ENCODE data around the gene OR2T11. TPM values are rescaled to one million over a fixed set of nuclear protein-coding genes. Genes with fewer than 3 reads are reported as not detected.
"Not testable (repeated sequence)": the region's sequence is repeated elsewhere in the genome, so short reads cannot be mapped to it uniquely, and the experiment has no call there.

OR2T11 gene
- total RNA-seq, 1 donor from 2014 or later: not detected

DNA sequence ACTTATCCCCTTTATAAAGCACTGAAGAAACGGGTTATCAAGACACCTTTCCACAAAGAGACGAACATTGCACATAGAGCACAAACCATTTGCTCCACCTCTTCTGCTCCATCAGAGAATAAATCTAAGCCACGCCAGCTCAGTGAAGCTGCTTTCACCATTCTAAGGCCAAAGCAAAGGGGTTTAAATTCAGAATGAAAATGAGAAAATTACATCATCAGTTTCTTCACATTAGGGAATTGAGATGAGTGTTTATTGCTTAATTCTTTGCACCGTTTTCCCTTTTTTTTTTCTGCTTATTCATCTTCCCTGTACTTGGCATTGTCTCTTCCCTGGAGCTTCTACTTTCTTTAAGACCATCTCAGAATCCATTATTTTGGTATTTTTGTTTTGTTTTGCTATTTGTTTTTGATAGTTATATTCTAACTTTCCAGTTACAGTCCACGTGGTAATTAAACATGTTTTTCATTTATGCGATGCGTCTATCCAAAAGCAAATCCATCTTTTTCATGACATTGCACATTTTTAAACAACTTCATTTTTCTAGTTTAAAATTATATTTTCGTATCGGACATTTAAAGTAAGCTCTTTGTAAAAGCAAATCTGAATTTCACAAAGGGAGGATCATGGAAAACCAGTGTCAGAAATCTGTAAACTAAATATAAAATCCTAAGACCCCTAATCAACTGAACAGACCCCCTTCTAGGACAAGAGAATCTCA, 58.5 kb downstream of the OR2T11 start:
- H3K4me1 Mint-ChIP-seq: no peaks in the 10 kb centered on the region
- no peak for TF ChIP-seq CTCF (IDR thresholded peaks at IDR 0.05; ENCODE audit: unreplicated experiment)
- H3K9me3 Mint-ChIP-seq: peaks cover 52% of the 10 kb centered on the region
- no peak overlapping the region for H3K27ac Mint-ChIP-seq
- no peak overlapping the region for H3K4me3 Mint-ChIP-seq
- H3K27me3 Mint-ChIP-seq (ENCODE audit: low read depth): no peaks in the 10 kb centered on the region
- no peaks in the 10 kb centered on the region for H3K36me3 Mint-ChIP-seq
- DNase-seq (ENCODE audit: low spot score in 2 of 2, unreplicated experiment in 2 of 2): no peak

DNA sequence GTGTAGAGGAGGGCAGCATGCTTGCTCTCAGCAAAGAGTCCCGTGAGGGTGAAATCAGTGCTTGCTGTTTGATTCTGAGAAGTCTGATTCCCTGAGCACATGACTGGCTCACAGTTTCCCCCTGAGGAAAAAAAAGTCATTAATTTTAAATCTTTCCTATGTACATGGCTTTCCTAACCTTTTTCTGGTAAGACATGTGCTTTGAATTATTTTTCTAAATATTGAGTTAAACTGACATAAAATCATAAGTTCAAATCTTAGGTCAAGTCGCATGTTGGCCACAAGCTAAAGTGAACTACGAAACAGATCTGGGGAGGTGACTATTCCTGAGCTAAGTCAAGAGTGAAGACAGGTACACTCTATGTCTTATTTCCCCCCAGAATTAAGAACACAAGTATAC, 60.2 kb downstream of the OR2T11 start, which contains the start of gene OR2T34:
TSS of gene OR2T34 (minus strand) at position 101 of the 400 bp plus-strand sequence. CDS start at position 101, 0 bp downstream.
- H3K27ac Mint-ChIP-seq; H3K4me3 Mint-ChIP-seq; H3K4me1 Mint-ChIP-seq; H3K36me3 Mint-ChIP-seq; DNase-seq (ENCODE audit: low spot score in 2 of 2, unreplicated experiment in 2 of 2); H3K27me3 Mint-ChIP-seq (ENCODE audit: low read depth): not testable (repeated sequence)
- peaks cover 42% of the 10 kb centered on the region for H3K9me3 Mint-ChIP-seq

DNA sequence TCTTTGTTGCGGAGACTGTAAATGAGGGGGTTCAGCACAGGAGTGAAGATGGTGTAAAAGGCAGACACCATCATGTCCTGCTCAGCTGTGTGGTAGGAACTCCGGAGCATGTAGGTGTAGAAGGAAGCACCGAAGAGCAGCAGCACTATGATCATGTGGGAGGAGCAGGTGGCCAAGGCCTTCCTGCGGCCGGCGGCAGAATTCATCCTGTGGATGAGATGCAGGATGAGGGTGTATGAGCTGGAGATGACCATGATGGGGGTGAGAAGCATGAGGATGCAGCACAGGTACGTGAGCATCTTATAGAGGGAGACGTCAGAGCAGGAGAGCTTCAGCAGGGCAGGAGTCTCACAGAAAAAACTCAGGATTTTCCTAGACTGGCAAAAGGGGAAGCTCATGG, 61.0 kb downstream of the OR2T11 start:
- not testable (repeated sequence) for H3K4me3 Mint-ChIP-seq; H3K27ac Mint-ChIP-seq; H3K36me3 Mint-ChIP-seq; DNase-seq (ENCODE audit: low spot score in 2 of 2, unreplicated experiment in 2 of 2); H3K4me1 Mint-ChIP-seq; H3K27me3 Mint-ChIP-seq (ENCODE audit: low read depth)
- H3K9me3 Mint-ChIP-seq: peaks cover 39% of the 10 kb centered on the region

Other genes with a start within 250 kb of the OR2T11 start
- gene OR2T1, start 232.0 kb downstream of the OR2T11 start, total RNA-seq: not detected in 3 replicates
- not detected in 3 replicates for gene OR2T2, start 189.5 kb downstream of the OR2T11 start, total RNA-seq
- not detected in 3 replicates for gene OR2T3, start 161.7 kb downstream of the OR2T11 start, total RNA-seq
- gene OR2T5, start 146.5 kb downstream of the OR2T11 start, total RNA-seq: not detected in 3 replicates
- gene OR2G6, start 127.0 kb downstream of the OR2T11 start, total RNA-seq: 0.04 TPM in 1 of 3 replicates, not detected in the others
- gene OR2T29, start 72.3 kb downstream of the OR2T11 start, total RNA-seq: not detected in 3 replicates
- not detected in 3 replicates for gene OR2T34, start 60.3 kb downstream of the OR2T11 start, total RNA-seq
- gene OR2T10, start 37.4 kb downstream of the OR2T11 start, total RNA-seq: not detected in 3 replicates
- gene OR2T35, start 10.2 kb upstream of the OR2T11 start, total RNA-seq: not detected in 3 replicates
- gene OR2T27, start 20.4 kb upstream of the OR2T11 start, total RNA-seq: not detected in 3 replicates
- not detected in 3 replicates for gene OR14I1, start 67.7 kb upstream of the OR2T11 start, total RNA-seq
- gene LYPD8, start 120.7 kb upstream of the OR2T11 start, total RNA-seq: not detected in 3 replicates
- 24.9 to 26.9 TPM (median 26.2 TPM) in 3 replicates for gene SH3BP5L, start 190.8 kb upstream of the OR2T11 start, total RNA-seq
- 36.1 to 40.9 TPM (median 38.2 TPM) in 3 replicates for gene ZNF672, start 203.1 kb upstream of the OR2T11 start, total RNA-seq
- gene ZNF692, start 224.0 kb upstream of the OR2T11 start, total RNA-seq: 78.9 to 84.2 TPM (median 80.1 TPM) in 3 replicates